ENCODE data around the gene CASZ1. TPM values are rescaled to one million over a fixed set of nuclear protein-coding genes. Genes with fewer than 3 reads are reported as not detected.

CASZ1 gene
- total RNA-seq, 1 experiment from 2014 or later, result 11.7 TPM

DNA sequence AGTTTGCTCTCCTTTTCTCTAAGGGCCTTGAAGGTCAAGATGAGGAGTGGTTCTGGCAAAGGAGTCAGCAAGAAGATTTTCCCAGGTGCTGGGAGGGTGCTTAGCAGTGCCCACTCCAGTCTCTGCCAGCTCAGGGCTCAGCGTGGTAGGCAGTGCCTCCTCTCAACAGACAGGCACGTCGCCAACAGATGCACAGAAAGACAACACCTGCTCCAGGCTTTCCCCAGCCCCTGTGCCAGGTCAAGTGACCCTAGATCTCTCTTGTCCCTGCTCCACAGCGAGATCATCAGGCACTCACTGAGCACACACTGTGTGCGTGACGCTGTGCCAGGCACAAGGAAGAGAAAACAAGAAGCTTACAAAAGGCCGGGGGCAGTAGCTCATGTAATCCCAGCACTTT, 86.0 kb downstream of the CASZ1 start:
- ChIA-PET POLR2A (no interaction called here), CTCF (no interaction called here)
- TF ChIP-seq E2F4 (CRISPR knock-in tag; IDR thresholded peaks at IDR 0.05; ENCODE audit: borderline replicate concordance, low read depth), result no peak
- no peak for TF ChIP-seq NR2C2 (CRISPR knock-in tag; IDR thresholded peaks at IDR 0.05)
- TF ChIP-seq, protein P1, sequence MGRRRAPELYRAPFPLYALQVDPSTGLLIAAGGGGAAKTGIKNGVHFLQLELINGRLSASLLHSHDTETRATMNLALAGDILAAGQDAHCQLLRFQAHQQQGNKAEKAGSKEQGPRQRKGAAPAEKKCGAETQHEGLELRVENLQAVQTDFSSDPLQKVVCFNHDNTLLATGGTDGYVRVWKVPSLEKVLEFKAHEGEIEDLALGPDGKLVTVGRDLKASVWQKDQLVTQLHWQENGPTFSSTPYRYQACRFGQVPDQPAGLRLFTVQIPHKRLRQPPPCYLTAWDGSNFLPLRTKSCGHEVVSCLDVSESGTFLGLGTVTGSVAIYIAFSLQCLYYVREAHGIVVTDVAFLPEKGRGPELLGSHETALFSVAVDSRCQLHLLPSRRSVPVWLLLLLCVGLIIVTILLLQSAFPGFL (CRISPR knock-in tag; IDR thresholded peaks at IDR 0.05; ENCODE audit: borderline replicate concordance), result no peak
- no peak for TF ChIP-seq ZNF396 (CRISPR knock-in tag; IDR thresholded peaks at IDR 0.05; ENCODE audit: borderline replicate concordance)
- TF ChIP-seq ATF1 (CRISPR knock-in tag; IDR thresholded peaks at IDR 0.05), result no peak
- TF ChIP-seq ZNF671 (CRISPR knock-in tag; IDR thresholded peaks at IDR 0.05), result no peak
- no peak for TF ChIP-seq TP53 (CRISPR knock-in tag; IDR thresholded peaks at IDR 0.05)
- TF ChIP-seq ZNF219 (CRISPR knock-in tag; IDR thresholded peaks at IDR 0.05; ENCODE audit: borderline replicate concordance), result no peak
- no peak for TF ChIP-seq TEAD1 (CRISPR knock-in tag; IDR thresholded peaks at IDR 0.05)
- no peak for TF ChIP-seq HMGXB4 (CRISPR knock-in tag; IDR thresholded peaks at IDR 0.05)
- TF ChIP-seq ZNF423 (CRISPR knock-in tag; IDR thresholded peaks at IDR 0.05), result no peak
- no peak for TF ChIP-seq NR1H2 (CRISPR knock-in tag; IDR thresholded peaks at IDR 0.05)
- no peak for TF ChIP-seq ZNF232 (CRISPR knock-in tag; IDR thresholded peaks at IDR 0.05)
- Mint-ChIP-seq H3K27ac (no peak overlapping the region), H3K4me1 (peaks cover 26% of the 10 kb centered on the region), H3K9me3 (no peaks in the 10 kb centered on the region), H3K27me3 (ENCODE audit: low read depth) (no peaks in the 10 kb centered on the region; the same call in 1 of the 2 replicates), H3K4me3 (no peak overlapping the region), H3K36me3 (no peaks in the 10 kb centered on the region)
- no peak for ATAC-seq
- no peak for DNase-seq (ENCODE audit: low spot score)

GRCh38 chr1:10709646-10710045, 86.8 kb downstream of the CASZ1 start:
- DNase-seq (ENCODE audit: low spot score), result no peak
- no peaks in the 10 kb centered on the region for H3K9me3 Mint-ChIP-seq
- ChIA-PET POLR2A (no interaction called here), CTCF (no interaction called here)
- H3K27me3 Mint-ChIP-seq (ENCODE audit: low read depth), result no peaks in the 10 kb centered on the region; the same call in 1 of the 2 replicates
- no peaks in the 10 kb centered on the region for H3K36me3 Mint-ChIP-seq
- no peak; the same call in 1 of the 2 replicates for ATAC-seq
- peaks cover 24% of the 10 kb centered on the region for H3K4me1 Mint-ChIP-seq
- H3K27ac Mint-ChIP-seq, result no peak overlapping the region
- peak overlapping the region; percentile 42; the same call in 1 of the 2 replicates for H3K4me3 Mint-ChIP-seq
- TF ChIP-seq CTCF (IDR thresholded peaks at IDR 0.05) (no peak), E2F5 (CRISPR knock-in tag; IDR thresholded peaks at IDR 0.05) (no peak), SMAD4 (CRISPR knock-in tag; IDR thresholded peaks at IDR 0.05) (no peak), ZNF317 (CRISPR knock-in tag; IDR thresholded peaks at IDR 0.05; ENCODE audit: borderline replicate concordance, low read depth) (no peak), TP53 (CRISPR knock-in tag; IDR thresholded peaks at IDR 0.05) (no peak), AFF4 (CRISPR knock-in tag; IDR thresholded peaks at IDR 0.05; ENCODE audit: borderline replicate concordance) (no peak), SP1 (CRISPR knock-in tag; conservative IDR thresholded peaks at IDR 0.05) (no peak), EMX1 (CRISPR knock-in tag; IDR thresholded peaks at IDR 0.05) (no peak), NFE2L1 (CRISPR knock-in tag; IDR thresholded peaks at IDR 0.05) (no peak), FOXP4 (CRISPR knock-in tag; IDR thresholded peaks at IDR 0.05) (no peak), ZNF671 (CRISPR knock-in tag; IDR thresholded peaks at IDR 0.05) (no peak)
- TF ChIP-seq, protein P1 (CRISPR knock-in tag; IDR thresholded peaks at IDR 0.05; ENCODE audit: borderline replicate concordance), result no peak

Data from WTC11 (cell line).